Upper lobe of right lung (tissue), 1 donor: ENCODE data around the gene PNMA8C. TPM values are rescaled to one million over a fixed set of nuclear protein-coding genes. Genes with fewer than 3 reads are reported as not detected.

Experiments used
- ATAC-seq: fragments of 200-7000 bp; cut with Tn5 transposase; one replicate; pipeline ENCODE4 v1.9.1; 2020; ENCODE audit warnings: mild to moderate bottlenecking, moderate library complexity
- DNase-seq: peaks from one replicate; pipeline ENCODE4 v3.0.0-alpha.2; 2020
- H3K27ac ChIP-seq: fragments of 200-600 bp; one replicate; pipeline ENCODE4 v1.8.0; 2022
- H3K27me3 ChIP-seq: fragments of 200-600 bp; one replicate; pipeline ENCODE4 v1.8.0; 2022; ENCODE audit warnings: mild to moderate bottlenecking
- H3K36me3 ChIP-seq: fragments of 200-600 bp; one replicate; pipeline ENCODE4 v1.8.0; 2022
- H3K4me1 ChIP-seq: fragments of 200-600 bp; one replicate; pipeline ENCODE4 v1.8.0; 2022
- H3K4me3 ChIP-seq: fragments of 200-600 bp; one replicate; pipeline ENCODE4 v1.8.0; 2022; ENCODE audit warnings: mild to moderate bottlenecking
- H3K9me3 ChIP-seq: fragments of 200-600 bp; one replicate; pipeline ENCODE4 v1.8.0; 2022
- CTCF ChIP-seq: fragments of 200-600 bp; IDR thresholded peaks from one replicate; pipeline ENCODE4 v1.8.0; 2022; ENCODE audit warnings: antibody characterized with exemption
- intact Hi-C: fragments of 100-400 bp; cut with DNase I; formaldehyde crosslinking; loops from one replicate; pipeline ENCODE4 v1.11.0; 2022
- total RNA-seq: library from RNA; stranded (reverse); fragmentation: NEBNext Ultra II Directional; extraction: Animal tissue kit (Norgen Biotek cat#: 25700); gene quantifications from one replicate; pipeline ENCODE4 v1.2.1, GENCODE V29; 2021
- donor health status: DM: no; HTN: yes; CAD: no; lungs with severe emphysema.

Gene PNMA8C
- total RNA-seq, 1 donor from 2014 or later = not detected

- H3K36me3 ChIP-seq = no peaks in the 10 kb centered on the region
- ATAC-seq (no peak), DNase-seq (no peak)
- no peaks in the 10 kb centered on the region for H3K9me3 ChIP-seq
- no peak overlapping the region for H3K27ac ChIP-seq
- H3K4me3 ChIP-seq = no peak overlapping the region
- intact Hi-C loops = no loop called here
- TF ChIP-seq CTCF = no peak
- no peaks in the 10 kb centered on the region for H3K4me1 ChIP-seq
- peaks cover 4% of the 10 kb centered on the region for H3K27me3 ChIP-seq
Observed at GRCh38 chr19:46452186-46452585, 23.4 kb upstream of the PNMA8C start.

GRCh38 chr19:46451352-46451751, 22.6 kb upstream of the PNMA8C start:
- H3K36me3 ChIP-seq = no peaks in the 10 kb centered on the region
- DNase-seq (no peak), ATAC-seq (no peak)
- no peaks in the 10 kb centered on the region for H3K27me3 ChIP-seq
- H3K4me3 ChIP-seq = no peak overlapping the region
- no peak for TF ChIP-seq CTCF
- no peak overlapping the region for H3K27ac ChIP-seq
- no peaks in the 10 kb centered on the region for H3K9me3 ChIP-seq
- intact Hi-C loops = no loop called here
- H3K4me1 ChIP-seq = no peaks in the 10 kb centered on the region

GRCh38 chr19:46450737-46451136, 22.0 kb upstream of the PNMA8C start:
- no peaks in the 10 kb centered on the region for H3K27me3 ChIP-seq
- no peaks in the 10 kb centered on the region for H3K9me3 ChIP-seq
- no peaks in the 10 kb centered on the region for H3K4me1 ChIP-seq
- no peak overlapping the region for H3K27ac ChIP-seq
- no peak for TF ChIP-seq CTCF
- DNase-seq = no peak
- H3K36me3 ChIP-seq = no peaks in the 10 kb centered on the region
- no peak overlapping the region for H3K4me3 ChIP-seq
- intact Hi-C loops = no loop called here
- ATAC-seq = no peak

GRCh38 chr19:46449228-46449627, 20.5 kb upstream of the PNMA8C start:
- Histone ChIP-seq H3K27me3 (no peaks in the 10 kb centered on the region), H3K9me3 (no peaks in the 10 kb centered on the region), H3K27ac (no peak overlapping the region), H3K36me3 (no peaks in the 10 kb centered on the region), H3K4me1 (no peaks in the 10 kb centered on the region), H3K4me3 (no peak overlapping the region)
- DNase-seq = no peak
- intact Hi-C loops = no loop called here
- TF ChIP-seq CTCF = no peak
- no peak for ATAC-seq

GRCh38 chr19:46448601-46449000, 19.9 kb upstream of the PNMA8C start:
- no peaks in the 10 kb centered on the region for H3K27me3 ChIP-seq
- intact Hi-C loops = no loop called here
- no peak overlapping the region for H3K4me3 ChIP-seq
- no peak for TF ChIP-seq CTCF
- no peaks in the 10 kb centered on the region for H3K36me3 ChIP-seq
- no peak overlapping the region for H3K27ac ChIP-seq
- DNase-seq (no peak), ATAC-seq (no peak)
- H3K9me3 ChIP-seq = no peaks in the 10 kb centered on the region
- no peaks in the 10 kb centered on the region for H3K4me1 ChIP-seq

- intact Hi-C loops = no loop called here
- no peak for ATAC-seq
- no peak overlapping the region for H3K27ac ChIP-seq
Observed at GRCh38 chr19:46447824-46448223, 19.1 kb upstream of the PNMA8C start.

More at GRCh38 chr19:46447824-46448223, 19.1 kb upstream of the PNMA8C start:
- DNase-seq = peak; percentile 28
- no peaks in the 10 kb centered on the region for H3K9me3 ChIP-seq
- no peaks in the 10 kb centered on the region for H3K36me3 ChIP-seq
- H3K27me3 ChIP-seq = no peaks in the 10 kb centered on the region
- no peak overlapping the region for H3K4me3 ChIP-seq
- H3K4me1 ChIP-seq = no peaks in the 10 kb centered on the region
- no peak for TF ChIP-seq CTCF
